ENCODE data around the gene CNRIP1.
"Not testable (repeated sequence)": the region's sequence is repeated elsewhere in the genome, so short reads cannot be mapped to it uniquely, and the experiment has no call there.

Gene CNRIP1

GRCh38 chr2:68319398-68320117 is at the start of gene CNRIP1:
CNRIP1 (minus strand) TSS chr2:68319949; CDS start chr2:68319400, 549 bp downstream.
- no peak for DNase-seq

GRCh38 chr2:68369337-68369734 is 49.6 kb upstream of the CNRIP1 start:
- no peak for DNase-seq

GRCh38 chr2:68368654-68369336 is 49.0 kb upstream of the CNRIP1 start:
- no peak for DNase-seq

- DNase-seq = no peak
Observed at GRCh38 chr2:68367953-68368653, 48.4 kb upstream of the CNRIP1 start.

GRCh38 chr2:68366083-68366560 is 46.4 kb upstream of the CNRIP1 start:
- DNase-seq = no peak

- no peak for DNase-seq
Observed at GRCh38 chr2:68365087-68365486, 45.3 kb upstream of the CNRIP1 start, which contains the start of gene PLEK. PLEK (plus strand) TSS chr2:68365282; CDS start chr2:68365352, 70 bp downstream.

GRCh38 chr2:68363721-68364120 is 44.0 kb upstream of the CNRIP1 start:
- DNase-seq = no peak

GRCh38 chr2:68362749-68363148 is 43.0 kb upstream of the CNRIP1 start:
- no peak for DNase-seq

GRCh38 chr2:68362069-68362468 is 42.3 kb upstream of the CNRIP1 start:
- peak; percentile 63 for DNase-seq

GRCh38 chr2:68359889-68360288 is 40.1 kb upstream of the CNRIP1 start:
- no peak for DNase-seq

- no peak for DNase-seq
Observed at GRCh38 chr2:68357605-68358337, 38.0 kb upstream of the CNRIP1 start.

- DNase-seq = no peak
Observed at GRCh38 chr2:68356599-68357239, 37.0 kb upstream of the CNRIP1 start.

- no peak for DNase-seq
Observed at GRCh38 chr2:68352651-68353391, 33.1 kb upstream of the CNRIP1 start.

GRCh38 chr2:68351997-68352396 is 32.2 kb upstream of the CNRIP1 start:
- no peak for DNase-seq

GRCh38 chr2:68349091-68349490 is 29.3 kb upstream of the CNRIP1 start:
- not testable (repeated sequence) for DNase-seq

GRCh38 chr2:68345129-68345875 is 25.6 kb upstream of the CNRIP1 start:
- no peak for DNase-seq

- DNase-seq = no peak
Observed at GRCh38 chr2:68344031-68344430, 24.3 kb upstream of the CNRIP1 start.

GRCh38 chr2:68342470-68342869 is 22.7 kb upstream of the CNRIP1 start:
- no peak for DNase-seq

GRCh38 chr2:68341583-68341982 is 21.8 kb upstream of the CNRIP1 start:
- no peak for DNase-seq

GRCh38 chr2:68341062-68341329 is 21.2 kb upstream of the CNRIP1 start:
- no peak for DNase-seq

Data from NCI-H2029 treated with DMSO at 0.1 percent for 48 hours (cell line).